Gastrocnemius medialis (tissue), 4 donors: Measurements from ENCODE around the gene HSPB2.

Experiments
- CTCF ChIP-seq, 5 experiments: fragments of 450-650 bp in 3 of 5; fragments of 200-600 bp in 2 of 5; sonication (generic) in 2 of 5; IDR thresholded peaks in 4 of 5; conservative IDR thresholded peaks in 1 of 5; 1 replicate in 4 of 5; 2 replicates in 1 of 5; pipeline ENCODE4 v1.5.1; 2016 to 2019; ENCODE audit warnings: antibody characterized with exemption in 5 of 5, mild to moderate bottlenecking in 3 of 5, moderate library complexity in 3 of 5
- POLR2A ChIP-seq, 2 donors: fragments of 450-650 bp; IDR thresholded peaks; one replicate each; pipeline ENCODE4 v1.6.1; 2017; ENCODE audit warnings: antibody characterized with exemption in 2 of 2, mild to moderate bottlenecking in 2 of 2, moderate library complexity in 2 of 2

- TF ChIP-seq POLR2A (IDR thresholded peaks at IDR 0.05) (no peak), CTCF (IDR thresholded peaks at IDR 0.05 in 4 of 5, conservative IDR thresholded peaks at IDR 0.05 in 1 of 5) (no peak)
Measured at GRCh38 chr11:111941963-111942362, 29.4 kb downstream of the HSPB2 start.
